ENCODE measurements around the gene PRPF40A. TPM values are rescaled to one million over a fixed set of nuclear protein-coding genes. Genes with fewer than 3 reads are reported as not detected.

Gene PRPF40A
- total and polyA plus RNA-seq, 2 of the 13 experiments (the other 11 are each of a cell fraction or from before 2014, with no cell fraction given), result 146 to 207 TPM

DNA sequence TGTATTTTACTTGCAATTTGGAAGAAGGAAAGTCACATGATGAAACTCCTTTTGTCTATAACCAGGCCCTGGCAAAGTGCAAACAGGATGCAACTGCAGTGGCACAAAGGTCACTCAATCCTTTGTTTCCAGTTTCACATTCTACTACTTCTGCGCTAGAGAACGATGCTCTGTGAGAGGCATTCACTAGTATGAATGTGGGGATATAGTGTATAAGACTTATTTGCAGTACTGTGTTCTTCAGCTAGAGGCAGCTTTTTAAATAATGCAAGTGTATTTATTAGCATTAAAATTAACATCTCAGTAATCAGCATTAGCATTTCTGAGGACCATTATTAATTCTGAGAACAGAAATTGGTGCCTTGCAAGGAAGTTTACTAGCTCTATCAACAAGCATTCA is 68.9 kb downstream of the PRPF40A start:
- H3K4me3 ChIP-seq (replicated peaks in 1 of 3; ENCODE audit: insufficient read depth in 1 of 3, low read depth in 2 of 3, low read length in 3 of 3), result no peak overlapping the region
- BruUV-seq (replicated peaks), result TSS peak; percentile 30
- FAIRE-seq, result peak; percentile 50
- TF ChIP-seq ZNF670 (CRISPR knock-in tag; IDR thresholded peaks at IDR 0.05; ENCODE audit: borderline replicate concordance) (0 out of 2 replicates have a peak, but pooled peaks have one; percentile 29), HNF4G (IDR thresholded peaks at IDR 0.05; ENCODE audit: borderline replicate concordance, low read depth, low read length) (peak; percentile 50; the same call in 1 of the 2 replicates), HNF4G (CRISPR knock-in tag; IDR thresholded peaks at IDR 0.05; ENCODE audit: borderline replicate concordance, low read depth) (no peak), SSRP1 (CRISPR knock-in tag; IDR thresholded peaks at IDR 0.05) (0 out of 2 replicates have a peak, but pooled peaks have one; percentile 4), FOXA3 (CRISPR knock-in tag; IDR thresholded peaks at IDR 0.05) (peak; percentile 34; the same call in 1 of the 2 replicates), CREM (IDR thresholded peaks at IDR 0.05) (0 out of 2 replicates have a peak, but pooled peaks have one; percentile 24), CREM (CRISPR knock-in tag; IDR thresholded peaks at IDR 0.05) (no peak), GATA4 (IDR thresholded peaks at IDR 0.05; ENCODE audit: borderline replicate concordance, low read depth) (no peak), ZNF101 (CRISPR knock-in tag; IDR thresholded peaks at IDR 0.05; ENCODE audit: borderline replicate concordance, low read depth) (no peak), SOX5 (CRISPR knock-in tag; IDR thresholded peaks at IDR 0.05; ENCODE audit: borderline replicate concordance) (peak; percentile 96), PPARG (CRISPR knock-in tag; conservative IDR thresholded peaks at IDR 0.05) (peak; percentile 89), FOXP1 (IDR thresholded peaks at IDR 0.05) (no peak), FOXP1 (CRISPR knock-in tag; IDR thresholded peaks at IDR 0.05) (peak; percentile 18; the same call in 1 of the 2 replicates), ETV5 (CRISPR knock-in tag; IDR thresholded peaks at IDR 0.05; ENCODE audit: borderline replicate concordance) (peak; percentile 50; the same call in 1 of the 2 replicates), GATAD2A (CRISPR knock-in tag; IDR thresholded peaks at IDR 0.05) (peak; percentile 51)
- TF ChIP-seq, protein P1, sequence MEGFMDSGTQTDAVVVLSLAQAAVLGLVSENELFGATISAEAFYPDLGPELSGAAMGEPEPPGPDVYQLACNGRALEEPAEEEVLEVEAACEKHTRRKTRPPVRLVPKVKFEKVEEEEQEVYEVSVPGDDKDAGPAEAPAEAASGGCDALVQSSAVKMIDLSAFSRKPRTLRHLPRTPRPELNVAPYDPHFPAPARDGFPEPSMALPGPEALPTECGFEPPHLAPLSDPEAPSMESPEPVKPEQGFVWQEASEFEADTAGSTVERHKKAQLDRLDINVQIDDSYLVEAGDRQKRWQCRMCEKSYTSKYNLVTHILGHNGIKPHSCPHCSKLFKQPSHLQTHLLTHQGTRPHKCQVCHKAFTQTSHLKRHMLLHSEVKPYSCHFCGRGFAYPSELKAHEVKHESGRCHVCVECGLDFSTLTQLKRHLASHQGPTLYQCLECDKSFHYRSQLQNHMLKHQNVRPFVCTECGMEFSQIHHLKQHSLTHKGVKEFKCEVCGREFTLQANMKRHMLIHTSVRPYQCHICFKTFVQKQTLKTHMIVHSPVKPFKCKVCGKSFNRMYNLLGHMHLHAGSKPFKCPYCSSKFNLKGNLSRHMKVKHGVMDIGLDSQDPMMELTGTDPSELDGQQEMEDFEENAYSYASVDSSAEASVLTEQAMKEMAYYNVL (CRISPR knock-in tag; IDR thresholded peaks at IDR 0.05; ENCODE audit: borderline replicate concordance), result 0 out of 2 replicates have a peak, but pooled peaks have one; percentile 67
- TF ChIP-seq, protein P2, sequence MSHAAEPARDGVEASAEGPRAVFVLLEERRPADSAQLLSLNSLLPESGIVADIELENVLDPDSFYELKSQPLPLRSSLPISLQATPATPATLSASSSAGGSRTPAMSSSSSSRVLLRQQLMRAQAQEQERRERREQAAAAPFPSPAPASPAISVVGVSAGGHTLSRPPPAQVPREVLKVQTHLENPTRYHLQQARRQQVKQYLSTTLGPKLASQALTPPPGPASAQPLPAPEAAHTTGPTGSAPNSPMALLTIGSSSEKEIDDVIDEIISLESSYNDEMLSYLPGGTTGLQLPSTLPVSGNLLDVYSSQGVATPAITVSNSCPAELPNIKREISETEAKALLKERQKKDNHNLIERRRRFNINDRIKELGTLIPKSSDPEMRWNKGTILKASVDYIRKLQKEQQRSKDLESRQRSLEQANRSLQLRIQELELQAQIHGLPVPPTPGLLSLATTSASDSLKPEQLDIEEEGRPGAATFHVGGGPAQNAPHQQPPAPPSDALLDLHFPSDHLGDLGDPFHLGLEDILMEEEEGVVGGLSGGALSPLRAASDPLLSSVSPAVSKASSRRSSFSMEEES (CRISPR knock-in tag; IDR thresholded peaks at IDR 0.05), result peak; percentile 31; the same call in 1 of the 2 replicates
- TF ChIP-seq, protein P3, sequence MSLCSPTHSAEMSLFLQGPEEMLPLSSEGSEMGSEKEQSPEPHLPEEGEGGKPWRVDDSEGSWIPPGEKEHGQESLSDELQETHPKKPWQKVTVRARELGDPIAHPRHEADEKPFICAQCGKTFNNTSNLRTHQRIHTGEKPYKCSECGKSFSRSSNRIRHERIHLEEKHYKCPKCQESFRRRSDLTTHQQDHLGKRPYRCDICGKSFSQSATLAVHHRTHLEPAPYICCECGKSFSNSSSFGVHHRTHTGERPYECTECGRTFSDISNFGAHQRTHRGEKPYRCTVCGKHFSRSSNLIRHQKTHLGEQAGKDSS (CRISPR knock-in tag; IDR thresholded peaks at IDR 0.05; ENCODE audit: borderline replicate concordance, low read depth), result no peak
- TF ChIP-seq, protein P4, sequence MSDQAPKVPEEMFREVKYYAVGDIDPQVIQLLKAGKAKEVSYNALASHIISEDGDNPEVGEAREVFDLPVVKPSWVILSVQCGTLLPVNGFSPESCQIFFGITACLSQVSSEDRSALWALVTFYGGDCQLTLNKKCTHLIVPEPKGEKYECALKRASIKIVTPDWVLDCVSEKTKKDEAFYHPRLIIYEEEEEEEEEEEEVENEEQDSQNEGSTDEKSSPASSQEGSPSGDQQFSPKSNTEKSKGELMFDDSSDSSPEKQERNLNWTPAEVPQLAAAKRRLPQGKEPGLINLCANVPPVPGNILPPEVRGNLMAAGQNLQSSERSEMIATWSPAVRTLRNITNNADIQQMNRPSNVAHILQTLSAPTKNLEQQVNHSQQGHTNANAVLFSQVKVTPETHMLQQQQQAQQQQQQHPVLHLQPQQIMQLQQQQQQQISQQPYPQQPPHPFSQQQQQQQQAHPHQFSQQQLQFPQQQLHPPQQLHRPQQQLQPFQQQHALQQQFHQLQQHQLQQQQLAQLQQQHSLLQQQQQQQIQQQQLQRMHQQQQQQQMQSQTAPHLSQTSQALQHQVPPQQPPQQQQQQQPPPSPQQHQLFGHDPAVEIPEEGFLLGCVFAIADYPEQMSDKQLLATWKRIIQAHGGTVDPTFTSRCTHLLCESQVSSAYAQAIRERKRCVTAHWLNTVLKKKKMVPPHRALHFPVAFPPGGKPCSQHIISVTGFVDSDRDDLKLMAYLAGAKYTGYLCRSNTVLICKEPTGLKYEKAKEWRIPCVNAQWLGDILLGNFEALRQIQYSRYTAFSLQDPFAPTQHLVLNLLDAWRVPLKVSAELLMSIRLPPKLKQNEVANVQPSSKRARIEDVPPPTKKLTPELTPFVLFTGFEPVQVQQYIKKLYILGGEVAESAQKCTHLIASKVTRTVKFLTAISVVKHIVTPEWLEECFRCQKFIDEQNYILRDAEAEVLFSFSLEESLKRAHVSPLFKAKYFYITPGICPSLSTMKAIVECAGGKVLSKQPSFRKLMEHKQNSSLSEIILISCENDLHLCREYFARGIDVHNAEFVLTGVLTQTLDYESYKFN (CRISPR knock-in tag; conservative IDR thresholded peaks at IDR 0.05), result 0 out of 2 replicates have a peak, but pooled peaks have one; percentile 22

More for the DNA sequence above, 68.9 kb downstream of the PRPF40A start:
- Histone ChIP-seq H4K20me1 (ENCODE audit: insufficient read depth, low read length) (peaks cover 10% of the 10 kb centered on the region; the same call in 1 of the 2 replicates), H3K9ac (ENCODE audit: insufficient read depth, low read depth, low read length) (no peak overlapping the region), H3K27me3 (ENCODE audit: control insufficient read depth in 1 of 2, insufficient read depth in 2 of 2, low read length in 2 of 2) (no peaks in the 10 kb centered on the region), H3K4me2 (ENCODE audit: low read depth, low read length) (no peak overlapping the region), H3K79me2 (ENCODE audit: insufficient read depth, low read length) (no peaks in the 10 kb centered on the region), H2AFZ (ENCODE audit: low read length) (no peak overlapping the region), H3K9me3 (ENCODE audit: low read length) (no peaks in the 10 kb centered on the region), H3K4me1 (ENCODE audit: insufficient read depth, low read length) (peaks cover 27% of the 10 kb centered on the region), H3K27ac (ENCODE audit: extremely low read length, insufficient read depth, low read length) (no peak overlapping the region), H3K36me3 (replicated peaks in 1 of 2; ENCODE audit: control insufficient read depth in 1 of 2, insufficient read depth in 2 of 2, low read length in 2 of 2) (peaks cover 15 to 37% of the 10 kb centered on the region in 2 experiments)
- WGBS (ENCODE audit: low lambda C conversion rate), result 15% methylated on average over 2 of the region's 2 CpGs
- ChIA-PET POLR2A (interaction anchor here (1.3 kb wide), 1 partner anchor 13 kb away, joined by 3 read pairs; no protein-coding TSS in a partner anchor), CTCF (ENCODE audit: low intra/inter-chr PET ratio, low total read pairs) (no interaction called here)
- peak; percentile 74 for DNase-seq (ENCODE audit: low spot score)
- peak; percentile 69 for ATAC-seq
- in situ Hi-C loops (cut with HindIII; ENCODE audit: extremely low pct_ligation_motif_present, low pct_unique_long_range_greater_than_20kb) (no loop called here), intact Hi-C loops (cut with micrococcal nuclease; ENCODE audit: unreplicated experiment) (no loop called here)

Measured in HepG2 (cell line).